CD8-positive, alpha-beta memory T cell (primary cell): ENCODE measurements around the gene LSM12. TPM values are rescaled to one million over a fixed set of nuclear protein-coding genes. Genes with fewer than 3 reads are reported as not detected.

Experiments used
- CTCF ChIA-PET: fragments of 350-600 bp; sonication (Branson Sonifier 250); formaldehyde crosslinking; loops from one replicate; lab custom pipeline; 2021; ENCODE audit warnings: antibody characterized with exemption; lab: Charles Lee
- POLR2A ChIA-PET: fragments of 350-600 bp; sonication (Branson Sonifier 250); formaldehyde crosslinking; loops from one replicate; lab custom pipeline; 2021; ENCODE audit warnings: antibody characterized with exemption; lab: Charles Lee
- DNase-seq, 5 donors: peaks; one replicate each; pipeline versions ENCODE4 v3.0.0 to v3.0.0-alpha.2; 2020 to 2022; ENCODE audit warnings: mixed read lengths in 1 of 5
- H3K27ac ChIP-seq: one replicate; pipeline ENCODE4 v1.7.0; 2013; ENCODE audit warnings: low read depth, mild to moderate bottlenecking, low read length, moderate library complexity
- H3K27me3 ChIP-seq: 2 replicates; pipeline ENCODE4 v1.7.0; 2013; ENCODE audit warnings: low read length, mild to moderate bottlenecking; ENCODE audit not compliant: insufficient read depth, poor library complexity, severe bottlenecking
- H3K36me3 ChIP-seq: 2 replicates; pipeline ENCODE4 v1.7.0; 2013; ENCODE audit warnings: mild to moderate bottlenecking, low read length, moderate library complexity; ENCODE audit not compliant: insufficient read depth
- H3K4me1 ChIP-seq: 2 replicates; pipeline ENCODE4 v1.7.0; 2013; ENCODE audit warnings: mild to moderate bottlenecking, low read length, moderate library complexity; ENCODE audit not compliant: insufficient read depth
- H3K4me3 ChIP-seq: 2 replicates; pipeline ENCODE4 v1.7.0; 2013; ENCODE audit warnings: mild to moderate bottlenecking, low read length
- H3K9me3 ChIP-seq: 2 replicates; pipeline ENCODE4 v1.7.0; 2013; ENCODE audit warnings: mild to moderate bottlenecking, low read length
- H3K27ac Mint-ChIP-seq, 8 donors: one replicate each; pipeline ENCODE4 v1.8.0; 2020 to 2021; ENCODE audit warnings: mixed read lengths in 8 of 8, mild to moderate bottlenecking in 6 of 8, inconsistent platforms in 3 of 8, moderate library complexity in 3 of 8
- H3K27me3 Mint-ChIP-seq, 2 donors: one replicate each; pipeline ENCODE4 v1.8.0; 2020 to 2021; ENCODE audit warnings: mixed read lengths in 2 of 2, mild to moderate bottlenecking in 1 of 2, moderate library complexity in 1 of 2
- H3K36me3 Mint-ChIP-seq, 3 donors: one replicate each; pipeline ENCODE4 v1.8.0; 2020 to 2021; ENCODE audit warnings: mixed read lengths in 3 of 3, inconsistent platforms in 1 of 3, mild to moderate bottlenecking in 1 of 3
- H3K4me1 Mint-ChIP-seq, 3 donors: one replicate each; pipeline ENCODE4 v1.8.0; 2020 to 2021; ENCODE audit warnings: mixed read lengths in 3 of 3, inconsistent platforms in 1 of 3, mild to moderate bottlenecking in 1 of 3
- H3K4me3 Mint-ChIP-seq, 7 donors: one replicate each; pipeline ENCODE4 v1.8.0; 2020 to 2021; ENCODE audit warnings: mixed read lengths in 7 of 7, mild to moderate bottlenecking in 6 of 7, moderate library complexity in 4 of 7, inconsistent platforms in 2 of 7
- H3K9me3 Mint-ChIP-seq, 5 donors: one replicate each; pipeline ENCODE4 v1.8.0; 2020 to 2022; ENCODE audit warnings: mixed read lengths in 5 of 5, mild to moderate bottlenecking in 3 of 5, moderate library complexity in 2 of 5, inconsistent platforms in 1 of 5
- polyA plus RNA-seq: library from polyadenylated mRNA; unstranded; fragments of 300-500 nt; fragmentation: Illumina TruSeq; gene quantifications from one replicate; pipeline ENCODE4 v1.2.3, GENCODE V29; 2021
- total RNA-seq, 2 experiments: library from RNA; stranded (reverse); gene quantifications; one replicate each; pipeline ENCODE4 v1.2.3, GENCODE V29; 2021

The LSM12 gene
- total and polyA plus RNA-seq, 3 experiments from 2014 or later, result 79.9 to 81.9 (median 80.7) TPM

- no peak overlapping the region for H3K27ac Mint-ChIP-seq
- no peaks in the 10 kb centered on the region for H3K9me3 Mint-ChIP-seq
- CTCF ChIA-PET, result interaction anchor here (1.4 kb wide), 1 partner anchor 43 kb away, joined by 4 read pairs; no protein-coding TSS in a partner anchor
These were observed 79.1 kb downstream of the LSM12 start for GRCh38 chr17:43987131-43988021.

GRCh38 chr17:43986225-43986981 is 80.1 kb downstream of the LSM12 start:
- CTCF ChIA-PET, result interaction anchor here (1.4 kb wide), 1 partner anchor 42 kb away, joined by 4 read pairs; no protein-coding TSS in a partner anchor
- no peaks in the 10 kb centered on the region for H3K9me3 ChIP-seq
- peaks cover 35 to 62% of the 10 kb centered on the region in 2 donors for H3K27me3 Mint-ChIP-seq
- peaks cover 0 to 7% (median 4%) of the 10 kb centered on the region in 3 donors for H3K4me1 Mint-ChIP-seq
- DNase-seq, result no peak
- H3K36me3 ChIP-seq, result no peaks in the 10 kb centered on the region
- no peaks in the 10 kb centered on the region for H3K36me3 Mint-ChIP-seq
- H3K4me1 ChIP-seq, result peaks cover 5% of the 10 kb centered on the region
- H3K4me3 Mint-ChIP-seq, result no peak overlapping the region
- H3K9me3 Mint-ChIP-seq, result no peaks in the 10 kb centered on the region
- H3K27me3 ChIP-seq, result peaks cover 14% of the 10 kb centered on the region
- no peak overlapping the region for H3K4me3 ChIP-seq
- no peak overlapping the region for H3K27ac ChIP-seq
- POLR2A ChIA-PET, result no interaction called here
- H3K27ac Mint-ChIP-seq, result no peak overlapping the region

More at GRCh38 chr17:43987131-43988021, 79.1 kb downstream of the LSM12 start:
- Mint-ChIP-seq H3K27me3 (peaks cover 26 to 57% of the 10 kb centered on the region in 2 donors), H3K4me1 (peaks cover 0 to 7% (median 4%) of the 10 kb centered on the region in 3 donors), H3K36me3 (no peaks in the 10 kb centered on the region), H3K4me3 (no peak overlapping the region)
- Histone ChIP-seq H3K9me3 (no peaks in the 10 kb centered on the region), H3K27ac (no peak overlapping the region), H3K36me3 (no peaks in the 10 kb centered on the region), H3K4me3 (no peak overlapping the region), H3K4me1 (peaks cover 5% of the 10 kb centered on the region), H3K27me3 (peaks cover 14% of the 10 kb centered on the region)
- POLR2A ChIA-PET, result no interaction called here
- DNase-seq, result no peak

DNA sequence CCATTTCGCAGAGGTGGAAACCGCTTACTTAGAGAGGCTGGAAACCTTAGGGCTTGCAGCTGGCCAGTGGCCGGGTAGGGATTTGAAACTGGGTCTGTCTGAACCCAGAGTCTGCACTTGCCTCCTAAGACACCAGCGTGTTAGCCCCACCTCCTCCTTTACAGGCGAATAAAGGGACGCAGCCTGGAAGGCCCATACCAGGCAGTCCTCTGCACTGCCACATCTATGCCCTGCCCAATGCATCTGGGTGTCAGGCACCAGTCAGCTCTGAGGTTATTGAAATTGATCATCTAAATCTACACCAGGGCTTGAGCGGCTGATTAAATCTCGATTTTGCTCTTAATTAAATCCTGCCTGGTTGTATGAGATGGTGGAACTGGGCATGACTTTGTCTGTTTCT is 82.0 kb downstream of the LSM12 start:
- peaks cover 0 to 7% (median 4%) of the 10 kb centered on the region in 3 donors for H3K4me1 Mint-ChIP-seq
- peak overlapping the region in 2 of 7 donors; percentile 14 to 75 for H3K4me3 Mint-ChIP-seq
- peaks cover 37 to 74% of the 10 kb centered on the region in 2 donors for H3K27me3 Mint-ChIP-seq
- peaks cover 14% of the 10 kb centered on the region for H3K27me3 ChIP-seq
- CTCF ChIA-PET, result no interaction called here
- H3K4me1 ChIP-seq, result peaks cover 5% of the 10 kb centered on the region
- H3K9me3 ChIP-seq, result no peaks in the 10 kb centered on the region
- H3K27ac Mint-ChIP-seq, result no peak overlapping the region
- H3K9me3 Mint-ChIP-seq, result no peaks in the 10 kb centered on the region
- H3K27ac ChIP-seq, result no peak overlapping the region
- no peak for DNase-seq
- H3K36me3 Mint-ChIP-seq, result no peaks in the 10 kb centered on the region
- H3K36me3 ChIP-seq, result no peaks in the 10 kb centered on the region
- H3K4me3 ChIP-seq, result no peak overlapping the region
- POLR2A ChIA-PET, result no interaction called here

Other genes with a start within 250 kb of the LSM12 start
- gene MPP3, start 233.5 kb downstream of the LSM12 start, total RNA-seq, result under 1 TPM in 1 of 2 experiments, not detected in 1; 0.15 TPM
- gene MPP3, start 233.5 kb downstream of the LSM12 start, polyA plus RNA-seq, result not detected
- not detected for gene CD300LG, start 219.5 kb downstream of the LSM12 start, total RNA-seq
- gene CD300LG, start 219.5 kb downstream of the LSM12 start, polyA plus RNA-seq, result not detected
- gene MPP2, start 159.1 kb downstream of the LSM12 start, total RNA-seq, result 1 to 10 TPM in 1 of 2 experiments, under 1 TPM in 1; 0.90 to 1.1 TPM
- gene MPP2, start 159.1 kb downstream of the LSM12 start, polyA plus RNA-seq, result 1.2 TPM
- not detected for gene PPY, start 124.2 kb downstream of the LSM12 start, total RNA-seq
- gene PPY, start 124.2 kb downstream of the LSM12 start, polyA plus RNA-seq, result not detected
- gene PYY, start 112.7 kb downstream of the LSM12 start, total RNA-seq, result not detected
- not detected for gene PYY, start 112.7 kb downstream of the LSM12 start, polyA plus RNA-seq
- gene NAGS, start 62.0 kb downstream of the LSM12 start, total RNA-seq, result under 1 TPM; 0.60 to 0.74 TPM
- 1.0 TPM for gene NAGS, start 62.0 kb downstream of the LSM12 start, polyA plus RNA-seq
- 10 to 100 TPM; 32.5 to 36.0 TPM for gene TMEM101, start 51.7 kb downstream of the LSM12 start, total RNA-seq
- 28.8 TPM for gene TMEM101, start 51.7 kb downstream of the LSM12 start, polyA plus RNA-seq
- gene G6PC3, start 4.1 kb upstream of the LSM12 start, total RNA-seq, result 10 to 100 TPM; 37.1 to 38.3 TPM
- 27.0 TPM for gene G6PC3, start 4.1 kb upstream of the LSM12 start, polyA plus RNA-seq
- 10 to 100 TPM; 22.7 to 24.2 TPM for gene HDAC5, start 57.0 kb upstream of the LSM12 start, total RNA-seq
- 38.1 TPM for gene HDAC5, start 57.0 kb upstream of the LSM12 start, polyA plus RNA-seq
- 10 to 100 TPM; 16.2 to 16.5 TPM for gene HROB, start 75.3 kb upstream of the LSM12 start, total RNA-seq
- not detected for gene HROB, start 75.3 kb upstream of the LSM12 start, polyA plus RNA-seq
- gene ASB16, start 104.0 kb upstream of the LSM12 start, total RNA-seq, result under 1 TPM in 1 of 2 experiments, not detected in 1; 0.11 TPM
- gene ASB16, start 104.0 kb upstream of the LSM12 start, polyA plus RNA-seq, result 0.10 TPM
- gene TMUB2, start 120.3 kb upstream of the LSM12 start, total RNA-seq, result 10 to 100 TPM; 20.8 to 22.5 TPM
- 37.5 TPM for gene TMUB2, start 120.3 kb upstream of the LSM12 start, polyA plus RNA-seq
- gene ATXN7L3, start 133.2 kb upstream of the LSM12 start, total RNA-seq, result 100 to 1,000 TPM in 1 of 2 experiments, 10 to 100 TPM in 1; 96.6 to 111 TPM
- gene ATXN7L3, start 133.2 kb upstream of the LSM12 start, polyA plus RNA-seq, result 15.4 TPM
- gene UBTF, start 153.0 kb upstream of the LSM12 start, total RNA-seq, result 100 to 1,000 TPM; 186 to 199 TPM
- 78.0 TPM for gene UBTF, start 153.0 kb upstream of the LSM12 start, polyA plus RNA-seq
- gene SLC4A1, start 201.5 kb upstream of the LSM12 start, total RNA-seq, result not detected
- gene SLC4A1, start 201.5 kb upstream of the LSM12 start, polyA plus RNA-seq, result not detected
- gene RUNDC3A, start 241.9 kb upstream of the LSM12 start, total RNA-seq, result not detected
- not detected for gene RUNDC3A, start 241.9 kb upstream of the LSM12 start, polyA plus RNA-seq